ENCODE data around the gene MTHFD1L. TPM values are rescaled to one million over a fixed set of nuclear protein-coding genes. Genes with fewer than 3 reads are reported as not detected.
"Not testable (repeated sequence)": the region's sequence is repeated elsewhere in the genome, so short reads cannot be mapped to it uniquely, and the experiment has no call there.

Gene MTHFD1L
- total RNA-seq, 2 experiments from 2014 or later = 155 to 158 TPM

GRCh38 chr6:150857062-150857944, 8.2 kb upstream of the MTHFD1L start:
- POLR2A ChIA-PET = no interaction called here

DNA sequence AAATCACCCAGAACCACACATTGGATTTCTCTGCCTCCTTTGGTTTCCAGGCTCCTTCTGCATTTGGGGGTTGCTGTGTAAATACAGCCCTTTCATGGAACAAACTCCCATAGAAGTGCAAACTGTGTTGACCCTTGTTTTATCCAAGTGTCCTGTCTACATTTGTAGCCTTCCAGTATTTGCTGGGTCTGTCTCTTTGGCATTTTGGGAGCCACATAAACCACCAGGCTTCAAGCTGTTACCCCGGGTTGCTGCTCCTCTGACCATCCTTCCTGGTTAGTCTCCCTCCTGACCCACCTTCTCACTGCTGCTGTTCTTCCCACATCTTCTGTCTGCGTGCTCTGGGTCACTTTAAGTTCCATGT, 7.6 kb upstream of the MTHFD1L start:
- Mint-ChIP-seq H3K27ac (no peak overlapping the region), H3K9me3 (no peaks in the 10 kb centered on the region), H3K36me3 (ENCODE audit: low read depth) (no peaks in the 10 kb centered on the region), H3K4me3 (no peak overlapping the region), H3K27me3 (peaks cover 18% of the 10 kb centered on the region), H3K4me1 (ENCODE audit: low read depth) (peaks cover 11% of the 10 kb centered on the region)
- TF ChIP-seq, protein P1, sequence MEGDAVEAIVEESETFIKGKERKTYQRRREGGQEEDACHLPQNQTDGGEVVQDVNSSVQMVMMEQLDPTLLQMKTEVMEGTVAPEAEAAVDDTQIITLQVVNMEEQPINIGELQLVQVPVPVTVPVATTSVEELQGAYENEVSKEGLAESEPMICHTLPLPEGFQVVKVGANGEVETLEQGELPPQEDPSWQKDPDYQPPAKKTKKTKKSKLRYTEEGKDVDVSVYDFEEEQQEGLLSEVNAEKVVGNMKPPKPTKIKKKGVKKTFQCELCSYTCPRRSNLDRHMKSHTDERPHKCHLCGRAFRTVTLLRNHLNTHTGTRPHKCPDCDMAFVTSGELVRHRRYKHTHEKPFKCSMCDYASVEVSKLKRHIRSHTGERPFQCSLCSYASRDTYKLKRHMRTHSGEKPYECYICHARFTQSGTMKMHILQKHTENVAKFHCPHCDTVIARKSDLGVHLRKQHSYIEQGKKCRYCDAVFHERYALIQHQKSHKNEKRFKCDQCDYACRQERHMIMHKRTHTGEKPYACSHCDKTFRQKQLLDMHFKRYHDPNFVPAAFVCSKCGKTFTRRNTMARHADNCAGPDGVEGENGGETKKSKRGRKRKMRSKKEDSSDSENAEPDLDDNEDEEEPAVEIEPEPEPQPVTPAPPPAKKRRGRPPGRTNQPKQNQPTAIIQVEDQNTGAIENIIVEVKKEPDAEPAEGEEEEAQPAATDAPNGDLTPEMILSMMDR (IDR thresholded peaks at IDR 0.05) = no peak
- ChIA-PET CTCF (interaction anchor here (0.9 kb wide), 1 partner anchor 24 kb away, joined by 3 read pairs; no protein-coding TSS in a partner anchor), POLR2A (no interaction called here)
- no peak for ATAC-seq
- no peak for DNase-seq
- intact Hi-C loops (cut with micrococcal nuclease) = no loop called here

More at GRCh38 chr6:150857062-150857944, 8.2 kb upstream of the MTHFD1L start:
- intact Hi-C loops (cut with micrococcal nuclease) = no loop called here
- no peak overlapping the region for H3K27ac Mint-ChIP-seq
- H3K36me3 Mint-ChIP-seq (ENCODE audit: low read depth) = no peaks in the 10 kb centered on the region
- H3K4me3 Mint-ChIP-seq = no peak overlapping the region
- peaks cover 9% of the 10 kb centered on the region for H3K4me1 Mint-ChIP-seq (ENCODE audit: low read depth)
- TF ChIP-seq, protein P1 (IDR thresholded peaks at IDR 0.05) = no peak
- CTCF ChIA-PET = interaction anchor here (0.9 kb wide), 1 partner anchor 25 kb away, joined by 3 read pairs; no protein-coding TSS in a partner anchor
- DNase-seq (no peak), ATAC-seq (no peak)
- H3K9me3 Mint-ChIP-seq = no peaks in the 10 kb centered on the region
- peaks cover 13% of the 10 kb centered on the region for H3K27me3 Mint-ChIP-seq

- POLR2A ChIA-PET; H3K4me3 Mint-ChIP-seq; CTCF ChIA-PET; H3K36me3 Mint-ChIP-seq (ENCODE audit: low read depth); ATAC-seq; H3K27ac Mint-ChIP-seq; DNase-seq; intact Hi-C loops (cut with micrococcal nuclease); H3K9me3 Mint-ChIP-seq: not testable (repeated sequence)
- H3K4me1 Mint-ChIP-seq (ENCODE audit: low read depth) = peaks cover 13% of the 10 kb centered on the region
- peaks cover 18% of the 10 kb centered on the region for H3K27me3 Mint-ChIP-seq
Measured at GRCh38 chr6:150861448-150862168, 3.9 kb upstream of the MTHFD1L start.

DNA sequence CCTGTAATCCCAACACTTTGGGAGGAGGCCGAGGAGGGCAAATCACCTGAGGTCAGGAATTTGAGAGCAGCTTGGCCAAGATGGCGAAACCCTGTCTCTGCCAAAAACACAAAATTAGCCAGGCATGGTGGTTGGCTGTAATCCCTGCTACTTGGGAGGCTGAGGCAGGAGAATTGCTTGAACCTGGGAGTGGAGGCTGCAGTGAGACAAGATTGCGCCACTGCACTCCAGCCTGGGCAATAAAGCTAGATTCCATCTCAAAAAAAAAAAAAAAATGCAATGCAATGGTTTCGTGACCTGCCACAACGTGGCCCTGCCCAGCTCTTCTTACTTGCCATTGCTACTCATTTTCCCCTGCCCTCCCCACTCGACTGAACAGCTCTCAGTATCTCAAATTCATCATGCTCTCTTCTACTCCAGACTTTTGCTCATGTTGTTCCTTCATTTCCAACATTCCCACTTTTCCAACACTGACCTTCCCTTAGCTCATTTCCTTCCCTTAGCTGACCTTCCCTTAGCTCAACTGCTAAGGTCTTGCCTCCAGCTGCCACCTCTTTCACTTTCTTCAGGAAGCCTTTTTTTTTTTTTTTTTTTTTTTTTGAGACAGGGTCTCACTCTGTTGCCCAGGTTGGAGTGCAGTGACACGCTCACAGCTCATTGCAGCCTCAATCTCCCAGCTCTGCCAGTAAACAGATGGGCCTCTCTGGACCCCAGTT, 2.1 kb upstream of the MTHFD1L start:
- Mint-ChIP-seq H3K9me3 (no peaks in the 10 kb centered on the region), H3K27ac (no peak overlapping the region), H3K27me3 (peaks cover 18% of the 10 kb centered on the region), H3K4me1 (ENCODE audit: low read depth) (peaks cover 20% of the 10 kb centered on the region), H3K4me3 (no peak overlapping the region), H3K36me3 (ENCODE audit: low read depth) (peaks cover 7% of the 10 kb centered on the region)
- TF ChIP-seq, protein P1 (IDR thresholded peaks at IDR 0.05) = no peak
- CTCF ChIA-PET = interaction anchor here (0.7 kb wide), 1 partner anchor 48 kb away, joined by 3 read pairs; no protein-coding TSS in a partner anchor
- ATAC-seq (no peak), DNase-seq (no peak)
- POLR2A ChIA-PET = interaction anchor here (1.1 kb wide), 1 partner anchor 461 kb away, joined by 3 read pairs; no protein-coding TSS in a partner anchor
- intact Hi-C loops (cut with micrococcal nuclease) = no loop called here

- peaks cover 14% of the 10 kb centered on the region for H3K36me3 Mint-ChIP-seq (ENCODE audit: low read depth)
- DNase-seq = no peak
- peak overlapping the region; percentile 80 for H3K4me3 Mint-ChIP-seq
- peaks cover 27% of the 10 kb centered on the region for H3K4me1 Mint-ChIP-seq (ENCODE audit: low read depth)
- peaks cover 17% of the 10 kb centered on the region for H3K27me3 Mint-ChIP-seq
- H3K27ac Mint-ChIP-seq = peak overlapping the region; percentile 89
- no peaks in the 10 kb centered on the region for H3K9me3 Mint-ChIP-seq
- ChIA-PET POLR2A (interaction anchor here (0.8 to 1.7 kb wide), 3 partner anchors 10 to 47 kb away, joined by 3 to 5 read pairs (median 4); no protein-coding TSS in a partner anchor), CTCF (interaction anchor here (0.7 to 2.6 kb wide), 7 partner anchors 11 to 469 kb away, joined by 3 to 16 read pairs (median 3); no protein-coding TSS in a partner anchor)
- TF ChIP-seq, protein P1 (IDR thresholded peaks at IDR 0.05) = no peak
- intact Hi-C loops (cut with micrococcal nuclease) = no loop called here
- no peak for ATAC-seq
Measured at GRCh38 chr6:150865043-150865405, 478 bp upstream of the MTHFD1L start.

Measured in activated CD8-positive, alpha-beta T cell treated with anti-CD3 and anti-CD28 coated beads for 36 hours (primary cell).